ENCODE measurements around the gene STX8.

- TF ChIP-seq POLR2A (IDR thresholded peaks at IDR 0.05; ENCODE audit: low read depth, low read length) (no peak), POLR2AphosphoS5 (IDR thresholded peaks at IDR 0.05; ENCODE audit: low read depth, low read length) (no peak), TAF1 (IDR thresholded peaks at IDR 0.05; ENCODE audit: low read depth, low read length) (no peak), POU2F2 (IDR thresholded peaks at IDR 0.05; ENCODE audit: low read depth, low read length) (no peak), SPI1 (IDR thresholded peaks at IDR 0.05; ENCODE audit: low read depth, low read length) (no peak), PAX5 (IDR thresholded peaks at IDR 0.05; ENCODE audit: insufficient read depth, low read length, severe bottlenecking) (no peak)
Observed at GRCh38 chr17:9367156-9367555, 208.5 kb downstream of the STX8 start.

Measured in GM12891 (cell line).